ENCODE data around the gene CNTN2. TPM values are rescaled to one million over a fixed set of nuclear protein-coding genes. Genes with fewer than 3 reads are reported as not detected.

CNTN2 gene
- polyA plus RNA-seq, 1 donor from 2014 or later, result 3.2 TPM

GRCh38 chr1:205073511-205073910 is 30.5 kb downstream of the CNTN2 start:
- no peaks in the 10 kb centered on the region for H3K9me3 ChIP-seq (ENCODE audit: low read length)

GRCh38 chr1:205074084-205074483 is 31.1 kb downstream of the CNTN2 start:
- Histone ChIP-seq H3K9me3 (ENCODE audit: low read length) (no peaks in the 10 kb centered on the region), H3K27ac (ENCODE audit: low read length) (no peak overlapping the region), H3K79me2 (replicated peaks; ENCODE audit: insufficient read depth, low read length) (no peaks in the 10 kb centered on the region), H4K20me1 (ENCODE audit: insufficient read depth) (no peaks in the 10 kb centered on the region), H3F3A (ENCODE audit: insufficient read depth, low read length, poor library complexity, severe bottlenecking) (no peaks in the 10 kb centered on the region), H3K27me3 (ENCODE audit: insufficient read depth, low read depth, low read length) (no peaks in the 10 kb centered on the region), H3K9me2 (ENCODE audit: insufficient read depth, low read length) (no peaks in the 10 kb centered on the region), H3K4me3 (ENCODE audit: low read length) (no peak overlapping the region), H3K9ac (ENCODE audit: low read length) (no peak overlapping the region), H3K36me3 (ENCODE audit: insufficient read depth, low read length) (no peaks in the 10 kb centered on the region), H3K4me2 (ENCODE audit: low read length) (no peak overlapping the region), H2AFZ (ENCODE audit: low read depth, low read length) (no peak overlapping the region)
- TF ChIP-seq RAD21 (conservative IDR thresholded peaks at IDR 0.05), result no peak
- TF ChIP-seq SMC3 (conservative IDR thresholded peaks at IDR 0.05; ENCODE audit: poor library complexity), result no peak
- no peak for TF ChIP-seq POLR2AphosphoS5 (IDR thresholded peaks at IDR 0.05)
- TF ChIP-seq MXI1 (conservative IDR thresholded peaks at IDR 0.05; ENCODE audit: poor library complexity, severe bottlenecking), result no peak
- no peak for TF ChIP-seq REST (IDR thresholded peaks at IDR 0.05; ENCODE audit: borderline replicate concordance)
- no peak for TF ChIP-seq EZH2 (IDR thresholded peaks at IDR 0.05; ENCODE audit: borderline replicate concordance, insufficient read depth, low read length, poor library complexity, severe bottlenecking)
- TF ChIP-seq TAF1 (IDR thresholded peaks at IDR 0.05; ENCODE audit: low read depth), result no peak
- no peak for TF ChIP-seq CTCF (IDR thresholded peaks at IDR 0.05; ENCODE audit: poor library complexity, severe bottlenecking)
- TF ChIP-seq EP300 (conservative IDR thresholded peaks at IDR 0.05; ENCODE audit: poor library complexity, severe bottlenecking), result no peak

More at GRCh38 chr1:205073511-205073910, 30.5 kb downstream of the CNTN2 start:
- H3F3A ChIP-seq (ENCODE audit: insufficient read depth, low read length, poor library complexity, severe bottlenecking), result no peaks in the 10 kb centered on the region
- no peak overlapping the region for H3K27ac ChIP-seq (ENCODE audit: low read length)
- no peak overlapping the region for H3K9ac ChIP-seq (ENCODE audit: low read length)
- no peaks in the 10 kb centered on the region for H3K36me3 ChIP-seq (ENCODE audit: insufficient read depth, low read length)
- no peaks in the 10 kb centered on the region for H3K79me2 ChIP-seq (replicated peaks; ENCODE audit: insufficient read depth, low read length)
- H4K20me1 ChIP-seq (ENCODE audit: insufficient read depth), result no peaks in the 10 kb centered on the region
- no peaks in the 10 kb centered on the region for H3K27me3 ChIP-seq (ENCODE audit: insufficient read depth, low read depth, low read length)
- no peak overlapping the region for H2AFZ ChIP-seq (ENCODE audit: low read depth, low read length)
- H3K9me2 ChIP-seq (ENCODE audit: insufficient read depth, low read length), result no peaks in the 10 kb centered on the region
- H3K4me2 ChIP-seq (ENCODE audit: low read length), result no peak overlapping the region
- no peak overlapping the region for H3K4me3 ChIP-seq (ENCODE audit: low read length)
- TF ChIP-seq MXI1 (conservative IDR thresholded peaks at IDR 0.05; ENCODE audit: poor library complexity, severe bottlenecking), result no peak
- TF ChIP-seq SMC3 (conservative IDR thresholded peaks at IDR 0.05; ENCODE audit: poor library complexity), result no peak
- TF ChIP-seq EZH2 (IDR thresholded peaks at IDR 0.05; ENCODE audit: borderline replicate concordance, insufficient read depth, low read length, poor library complexity, severe bottlenecking), result no peak
- no peak for TF ChIP-seq TAF1 (IDR thresholded peaks at IDR 0.05; ENCODE audit: low read depth)
- no peak for TF ChIP-seq EP300 (conservative IDR thresholded peaks at IDR 0.05; ENCODE audit: poor library complexity, severe bottlenecking)
- no peak for TF ChIP-seq RAD21 (conservative IDR thresholded peaks at IDR 0.05)
- TF ChIP-seq CTCF (IDR thresholded peaks at IDR 0.05; ENCODE audit: poor library complexity, severe bottlenecking), result no peak
- TF ChIP-seq POLR2AphosphoS5 (IDR thresholded peaks at IDR 0.05), result no peak

Data from neural cell (in vitro differentiated cells).